Activated T-cell treated with anti-CD3 and anti-CD28 coated beads, Interleukin-2, amount 50 U/mL, for 1 hour (primary cell): Measurements from ENCODE around the gene OR1Q1.
"Not testable (repeated sequence)": the region's sequence is repeated elsewhere in the genome, so short reads cannot be mapped to it uniquely, and the experiment has no call there.

Experiments
- DNase-seq: peaks from one replicate; pipeline ENCODE4 v3.0.0-alpha.2; 2020

The OR1Q1 gene

GRCh38 chr9:122614362-122614761 lies at the start of gene OR1Q1:
TSS of gene OR1Q1 (plus strand) at chr9:122614738. CDS start at chr9:122614738, 0 bp downstream.
- no peak for DNase-seq

- DNase-seq = no peak
Measured at GRCh38 chr9:122567901-122568300, 46.6 kb upstream of the OR1Q1 start.

- no peak for DNase-seq
Measured at GRCh38 chr9:122572456-122572855, 42.1 kb upstream of the OR1Q1 start.

GRCh38 chr9:122579874-122580273 lies 34.7 kb upstream of the OR1Q1 start:
- no peak for DNase-seq

GRCh38 chr9:122580360-122580759 lies 34.2 kb upstream of the OR1Q1 start:
- no peak for DNase-seq

- DNase-seq = not testable (repeated sequence)
Measured at GRCh38 chr9:122583284-122583683, 31.3 kb upstream of the OR1Q1 start, which contains the start of gene OR1L8. TSS of gene OR1L8 (minus strand) at chr9:122583384. CDS start at chr9:122568477, 14,907 bp downstream.

GRCh38 chr9:122605691-122606090 lies 8.8 kb upstream of the OR1Q1 start:
- no peak for DNase-seq

- DNase-seq = no peak
Measured at GRCh38 chr9:122606587-122606986, 8.0 kb upstream of the OR1Q1 start.

GRCh38 chr9:122609804-122610203 lies 4.7 kb upstream of the OR1Q1 start:
- no peak for DNase-seq

- no peak for DNase-seq
Measured at GRCh38 chr9:122619996-122620395, 5.5 kb downstream of the OR1Q1 start.

- no peak for DNase-seq
Measured at GRCh38 chr9:122642226-122642625, 27.7 kb downstream of the OR1Q1 start.

- DNase-seq = no peak
Measured at GRCh38 chr9:122656378-122656777, 41.8 kb downstream of the OR1Q1 start.

- DNase-seq = no peak
Measured at GRCh38 chr9:122657527-122657926, 43.0 kb downstream of the OR1Q1 start, which contains the start of gene OR1B1. TSS of gene OR1B1 (minus strand) at chr9:122657627.

- DNase-seq = no peak
Measured at GRCh38 chr9:122661416-122661815, 46.9 kb downstream of the OR1Q1 start, which contains the start of gene OR1L1. TSS of gene OR1L1 (plus strand) at chr9:122661716. CDS start at chr9:122661716, 0 bp downstream.
